HCEC 1CT (cell line): ENCODE measurements around the gene ZNF324B.
"Not testable (repeated sequence)": the region's sequence is repeated elsewhere in the genome, so short reads cannot be mapped to it uniquely, and the experiment has no call there.

Source experiments
- DNase-seq: peaks from one replicate; pipeline ENCODE4 v3.0.0-alpha.2; 2017

Gene ZNF324B

DNA sequence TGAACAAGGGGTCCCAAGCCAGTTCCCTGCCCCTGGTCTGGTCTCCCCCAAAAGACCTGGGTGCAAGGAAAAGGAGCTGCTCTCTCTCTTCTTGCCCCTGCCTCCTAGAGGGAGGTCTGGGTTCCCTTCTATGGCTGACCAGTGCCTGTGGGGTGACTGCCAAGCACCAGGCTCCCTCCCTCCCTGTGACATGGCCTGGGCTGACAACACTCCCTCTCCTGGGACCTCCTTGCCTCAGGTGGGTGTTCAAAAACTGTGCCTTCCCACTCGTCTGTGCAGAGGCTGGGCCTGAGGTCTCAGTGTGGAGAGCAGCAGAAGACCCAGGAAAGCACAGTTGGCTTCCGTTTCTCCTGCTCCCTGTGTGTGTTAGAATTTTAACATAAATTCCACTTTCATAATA lies 29.4 kb downstream of the ZNF324B start:
- DNase-seq, result no peak

GRCh38 chr19:58482372-58482771 lies 30.9 kb downstream of the ZNF324B start:
- DNase-seq, result no peak

DNA sequence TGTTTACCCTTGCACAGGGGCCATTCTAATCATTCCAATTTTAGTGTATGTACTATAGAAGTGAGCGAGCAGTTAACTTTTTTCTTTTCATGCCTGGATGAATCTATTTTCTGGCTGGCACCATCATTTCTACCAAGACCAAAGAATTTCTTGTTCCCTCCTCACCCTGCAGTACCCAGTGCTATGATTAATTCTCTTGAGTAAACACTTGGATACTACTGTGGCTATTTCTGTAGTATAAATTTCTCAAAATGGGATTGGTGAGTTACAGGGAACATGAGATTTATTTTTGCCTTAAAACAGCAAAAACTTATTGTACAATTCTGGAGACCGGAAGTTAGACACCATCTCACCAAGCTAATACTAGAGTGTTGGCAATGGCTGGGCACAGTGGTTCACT lies 32.4 kb downstream of the ZNF324B start:
- no peak for DNase-seq

DNA sequence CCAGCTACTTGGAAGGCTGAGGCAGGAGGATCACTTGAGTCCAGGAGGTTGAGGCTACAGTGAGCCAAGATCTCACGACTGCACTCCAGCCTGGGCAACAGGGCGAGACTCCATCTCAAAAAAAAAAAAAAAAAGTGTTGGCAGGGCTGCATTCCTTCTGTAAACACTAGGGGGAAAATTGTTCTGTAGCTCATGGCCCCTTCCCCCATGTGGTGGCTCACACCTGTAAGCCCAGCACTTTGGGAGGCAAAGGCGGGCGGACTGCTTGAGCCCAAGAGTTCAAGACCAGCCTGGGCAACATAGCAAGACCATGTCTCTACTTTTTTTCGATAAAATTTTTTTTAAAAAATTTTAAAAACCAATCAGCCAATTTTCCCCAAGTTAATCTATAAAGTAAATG lies 32.9 kb downstream of the ZNF324B start:
- not testable (repeated sequence) for DNase-seq

DNA sequence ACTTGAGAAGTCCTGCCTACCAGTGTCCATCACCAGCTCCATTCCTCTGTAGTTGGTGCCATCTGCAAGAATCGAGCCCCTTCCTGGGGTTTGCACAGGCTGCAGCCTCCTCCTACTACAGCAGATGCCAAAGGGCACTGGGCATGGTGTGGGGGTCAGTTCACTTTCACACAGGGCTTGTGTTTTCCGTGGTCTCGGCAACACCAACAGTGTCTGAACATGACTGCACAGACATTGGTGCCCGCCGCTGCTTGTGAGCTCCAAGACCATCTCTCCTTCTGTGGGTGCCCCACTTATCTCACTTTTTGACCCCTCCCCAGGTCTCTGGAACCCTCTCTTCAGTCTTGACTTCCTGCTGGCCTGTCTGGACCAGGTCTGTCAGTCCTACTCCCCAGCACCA lies 40.0 kb downstream of the ZNF324B start:
- no peak for DNase-seq

DNA sequence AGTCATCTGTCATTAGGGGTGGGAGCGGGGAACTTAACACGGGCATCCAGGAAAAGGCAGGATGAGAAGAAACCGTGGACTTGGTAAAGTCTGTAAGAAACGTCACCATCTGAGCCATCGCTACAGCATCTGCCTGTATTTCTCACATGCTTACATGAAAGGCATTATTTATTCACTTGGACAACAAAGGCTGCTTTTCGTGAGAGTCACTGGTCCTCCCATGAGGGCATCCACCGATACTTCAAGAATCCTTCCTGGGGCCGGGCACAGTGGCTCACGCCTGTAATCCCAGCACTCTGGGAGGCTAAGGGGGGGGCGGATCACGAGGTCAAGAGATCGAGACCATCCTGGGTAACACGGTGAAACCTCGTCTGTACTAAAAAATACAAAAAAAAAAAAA lies 40.8 kb downstream of the ZNF324B start:
- DNase-seq, result no peak

DNA sequence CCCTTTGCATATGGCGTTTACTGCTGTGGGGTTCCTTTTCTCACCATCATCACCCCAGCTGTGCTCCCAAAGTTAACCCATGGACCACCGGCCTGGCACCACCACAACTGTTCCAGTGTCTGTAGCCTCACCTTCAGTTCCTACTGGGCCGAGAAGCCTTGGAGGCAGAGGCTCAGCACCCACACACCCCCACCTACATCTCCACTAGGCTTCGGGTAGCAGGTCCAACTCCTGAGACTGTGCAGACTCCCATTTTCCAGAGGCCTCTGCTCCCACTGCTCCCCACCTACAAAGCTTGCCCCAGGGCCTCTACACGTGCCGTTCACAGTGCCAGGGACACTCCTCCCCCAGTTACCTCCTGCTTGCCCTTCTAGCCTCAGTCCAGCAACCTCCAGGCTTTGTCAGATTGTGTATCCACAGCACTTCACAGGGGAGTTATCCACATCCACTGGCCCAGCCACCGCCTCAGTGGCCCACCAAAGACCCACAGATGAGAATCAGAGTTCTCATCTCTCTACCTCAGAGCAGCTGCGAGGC lies 46.3 kb downstream of the ZNF324B start:
- DNase-seq, result no peak

- DNase-seq, result no peak
Observed at GRCh38 chr19:58498316-58499020, 47.0 kb downstream of the ZNF324B start.

GRCh38 chr19:58499021-58499927 lies 47.9 kb downstream of the ZNF324B start:
- peak; percentile 98 for DNase-seq

- DNase-seq, result no peak
Observed at GRCh38 chr19:58500242-58500641, 48.8 kb downstream of the ZNF324B start.
